ENCODE measurements around the gene LIX1.

GRCh38 chr5:97162045-97162444 lies 19.6 kb upstream of the LIX1 start:
- peak in 5 of 7 experiments; percentile 74 to 88 (median 82) for TF ChIP-seq CTCF (IDR thresholded peaks at IDR 0.05)
- no peak for TF ChIP-seq POLR2A (IDR thresholded peaks at IDR 0.05)
